ENCODE results near the gene USP40. TPM values are rescaled to one million over a fixed set of nuclear protein-coding genes. Genes with fewer than 3 reads are reported as not detected.

The USP40 gene
- total and polyA plus RNA-seq, 9 of the 15 experiments (the other 6 are each of a cell fraction or from before 2014, with no cell fraction given), result 5.5 to 15.0 (median 9.3) TPM

- H3K27ac ChIP-seq (ENCODE audit: extremely low read depth, low read depth, low read length), result no peak overlapping the region
- in situ Hi-C loops (cut with MboI) (no loop called here), intact Hi-C loops (cut with micrococcal nuclease) (loop anchor here (10.0 kb wide), 1 partner anchor 184 kb away; no protein-coding TSS in a partner anchor)
- H3K9me1 ChIP-seq (ENCODE audit: control insufficient read depth, insufficient read depth, low read length), result no peaks in the 10 kb centered on the region
- ChIA-PET CTCF (ENCODE audit: low intra/inter-chr PET ratio) (no interaction called here), POLR2A (interaction anchor here (0.5 to 0.6 kb wide), 2 partner anchors 112 to 278 kb away, joined by 3 read pairs; no protein-coding TSS in a partner anchor)
- no TSS peak for BruUV-seq (replicated peaks)
- H3K9me3 ChIP-seq (replicated peaks; ENCODE audit: control insufficient read depth, insufficient read depth, low read depth, low read length), result no peaks in the 10 kb centered on the region
- no peak overlapping the region; a peak in 1 of 4 replicates for H3K9ac ChIP-seq (ENCODE audit: insufficient read depth in 1 of 2, low read depth in 2 of 2, low read length in 2 of 2)
- TF ChIP-seq PHF21A (IDR thresholded peaks at IDR 0.05; ENCODE audit: borderline replicate concordance, low read depth), result no peak
- peak in 2 of 3 experiments; percentile 1 to 10; a peak in 1 of 6 replicates for TF ChIP-seq CTCF (IDR thresholded peaks at IDR 0.05 in 2 of 3, conservative IDR thresholded peaks at IDR 0.05 in 1 of 3; ENCODE audit: insufficient read depth in 2 of 3, low read depth in 1 of 3, low read length in 3 of 3)
- no peaks in the 10 kb centered on the region for H3K79me2 ChIP-seq (ENCODE audit: control insufficient read depth, insufficient read depth, low read length)
- DNase-seq (ENCODE audit: extremely low read depth in 1 of 4, low spot score in 3 of 4) (no peak), FAIRE-seq (no peak), ATAC-seq (peak; percentile 33; the same call in 1 of the 3 replicates)
- H3K4me3 ChIP-seq, result no peak overlapping the region
- H2AFZ ChIP-seq (ENCODE audit: low read depth, low read length), result no peak overlapping the region
- H3K27me3 ChIP-seq (ENCODE audit: control insufficient read depth in 2 of 2, insufficient read depth in 2 of 2, low read length in 2 of 2), result no peaks in the 10 kb centered on the region
- peaks cover 60% of the 10 kb centered on the region; the same call in 2 of the 3 replicates for H3K36me3 ChIP-seq (ENCODE audit: control insufficient read depth, insufficient read depth, low read length)
- H3K4me2 ChIP-seq (ENCODE audit: insufficient read depth, low read length), result no peak overlapping the region
- WGBS (ENCODE audit: insufficient coverage, low coverage, missing lambda C conversion rate), result 81% methylated on average over 21 of the region's 31 CpGs
- no peaks in the 10 kb centered on the region for H4K20me1 ChIP-seq (replicated peaks; ENCODE audit: control insufficient read depth, insufficient read depth, low read length)
- peaks cover 7 to 18% of the 10 kb centered on the region in 2 experiments; a peak in 4 of 5 replicates for H3K4me1 ChIP-seq (replicated peaks in 1 of 2; ENCODE audit: control insufficient read depth in 2 of 2, insufficient read depth in 2 of 2, low read length in 2 of 2)
These were observed 117.3 kb downstream of the USP40 start for GRCh38 chr2:233449081-233449901.
